HG03280 (cell line): ENCODE results near the gene BCL2L13.
A peak's percentile ranks its signal among the peaks of the same experiment; 100 is the strongest.

Experiments
- ATAC-seq: cut with Tn5 transposase; IDR thresholded peaks from one replicate; pipeline ENCODE4 v1.9.1; 2021; ENCODE audit warnings: mild to moderate bottlenecking, moderate library complexity; ENCODE audit not compliant: unreplicated experiment

Gene BCL2L13

DNA sequence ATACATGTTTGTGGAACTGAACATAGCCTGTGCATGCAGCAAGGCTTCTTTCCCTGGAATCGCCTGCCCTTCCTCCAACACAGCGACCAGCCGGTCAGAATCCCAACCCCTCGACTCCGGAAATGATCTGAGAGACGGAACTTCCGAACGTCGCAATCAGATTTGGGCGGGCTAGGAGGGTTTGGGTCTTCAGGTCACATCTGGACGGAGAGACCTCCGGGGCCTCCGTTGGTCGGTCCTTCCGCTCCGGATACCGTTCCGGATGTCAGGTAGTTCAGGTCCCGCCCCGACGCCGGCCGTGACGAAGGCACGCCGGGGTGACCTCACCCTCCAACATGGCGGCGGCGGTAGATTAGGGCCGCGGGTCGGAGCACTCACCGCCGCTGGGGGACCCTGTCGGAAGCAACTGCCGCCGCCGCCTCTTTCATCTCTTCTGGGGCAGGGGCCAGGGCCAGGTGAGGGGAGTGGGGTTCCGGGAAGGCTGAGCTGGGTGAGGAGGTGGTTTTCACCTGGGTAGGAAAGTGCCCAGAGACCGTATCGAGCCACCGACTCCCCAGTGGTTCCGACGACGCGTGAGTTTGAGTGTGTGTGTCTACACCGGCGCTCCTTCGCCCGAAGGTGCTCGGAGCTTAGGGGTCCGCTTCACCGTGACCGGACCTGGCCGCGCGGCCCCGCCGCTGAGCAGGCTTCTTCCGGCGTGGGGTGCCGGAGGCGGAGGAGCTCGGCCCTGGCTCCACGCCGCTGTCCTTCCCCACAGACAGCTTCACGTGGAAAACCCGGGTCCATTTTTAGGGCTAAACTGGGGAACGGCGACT lies at the start of gene BCL2L13:
TSS of gene BCL2L13 (plus strand) at position 326 of the 815 bp plus-strand sequence. CDS start 16,955 bp downstream, outside the sequence.
- peak; percentile 92 for ATAC-seq

- ATAC-seq = no peak
Measured at GRCh38 chr22:17589810-17590375, 48.7 kb upstream of the BCL2L13 start.

GRCh38 chr22:17590586-17590985 lies 48.0 kb upstream of the BCL2L13 start:
- no peak for ATAC-seq

DNA sequence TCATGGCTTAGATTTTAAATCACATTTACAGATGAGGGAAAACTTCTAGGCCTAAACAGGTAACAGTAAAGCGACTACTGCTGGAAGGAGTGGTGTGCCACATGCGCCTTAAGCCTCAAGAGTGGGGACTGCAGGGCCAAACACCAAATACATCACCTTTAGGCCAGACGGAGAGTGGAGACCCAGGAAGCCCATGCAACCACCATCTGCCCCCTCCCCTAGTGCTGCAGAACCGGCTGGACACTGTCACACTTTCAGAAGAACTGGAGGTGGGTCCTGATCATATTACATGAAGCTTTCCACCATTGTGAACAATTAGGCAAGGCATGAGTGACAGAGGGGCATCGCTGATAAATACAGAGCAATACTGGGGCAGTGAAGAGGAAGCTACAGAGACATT lies 46.4 kb upstream of the BCL2L13 start:
- no peak for ATAC-seq

- ATAC-seq = no peak
Measured at GRCh38 chr22:17596226-17596625, 42.3 kb upstream of the BCL2L13 start.

GRCh38 chr22:17597217-17597616 lies 41.3 kb upstream of the BCL2L13 start:
- ATAC-seq = no peak

- ATAC-seq = no peak
Measured at GRCh38 chr22:17598318-17598717, 40.2 kb upstream of the BCL2L13 start.

- ATAC-seq = no peak
Measured at GRCh38 chr22:17601031-17601430, 37.5 kb upstream of the BCL2L13 start.

DNA sequence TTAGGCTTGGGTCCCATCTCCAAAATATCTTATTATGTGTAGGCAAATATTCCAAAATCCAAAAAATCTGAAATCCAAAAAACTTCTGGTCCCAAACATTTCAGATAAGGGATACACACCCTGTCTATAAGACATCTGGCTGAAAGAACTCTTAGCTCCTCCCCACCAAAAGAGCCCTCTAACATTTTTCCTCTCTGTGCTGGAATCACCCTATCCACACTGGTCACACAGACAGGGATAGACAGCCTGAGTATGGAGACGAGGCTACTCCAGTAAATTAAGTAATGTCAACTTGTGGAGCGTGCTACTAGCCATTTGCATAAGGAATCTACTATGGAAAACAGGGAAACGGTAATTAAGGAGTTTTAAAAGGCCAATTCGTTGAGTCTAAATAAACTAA lies 34.9 kb upstream of the BCL2L13 start:
- ATAC-seq = no peak

GRCh38 chr22:17606496-17606895 lies 32.1 kb upstream of the BCL2L13 start:
- no peak for ATAC-seq

- ATAC-seq = no peak
Measured at GRCh38 chr22:17607891-17608521, 30.6 kb upstream of the BCL2L13 start.

GRCh38 chr22:17612057-17612456 lies 26.5 kb upstream of the BCL2L13 start:
- ATAC-seq = no peak

DNA sequence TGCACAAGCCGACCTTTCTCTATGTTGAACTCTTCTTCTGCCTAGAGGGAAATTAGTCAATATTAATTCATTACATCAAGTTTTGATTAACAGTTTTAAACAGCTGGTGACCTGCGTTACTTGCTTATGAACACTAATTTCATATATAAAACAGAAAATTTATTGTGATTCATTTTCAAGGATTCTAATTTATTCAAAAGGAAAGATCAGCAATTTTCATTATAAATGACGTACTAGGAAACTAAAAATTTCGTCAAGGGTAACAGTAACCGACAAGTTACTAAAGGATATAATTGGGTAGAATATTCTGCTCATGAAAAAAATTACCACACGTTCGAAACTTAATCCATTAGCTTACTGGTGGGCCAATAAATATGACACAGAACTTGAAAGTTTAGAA lies 25.3 kb upstream of the BCL2L13 start:
- no peak for ATAC-seq

DNA sequence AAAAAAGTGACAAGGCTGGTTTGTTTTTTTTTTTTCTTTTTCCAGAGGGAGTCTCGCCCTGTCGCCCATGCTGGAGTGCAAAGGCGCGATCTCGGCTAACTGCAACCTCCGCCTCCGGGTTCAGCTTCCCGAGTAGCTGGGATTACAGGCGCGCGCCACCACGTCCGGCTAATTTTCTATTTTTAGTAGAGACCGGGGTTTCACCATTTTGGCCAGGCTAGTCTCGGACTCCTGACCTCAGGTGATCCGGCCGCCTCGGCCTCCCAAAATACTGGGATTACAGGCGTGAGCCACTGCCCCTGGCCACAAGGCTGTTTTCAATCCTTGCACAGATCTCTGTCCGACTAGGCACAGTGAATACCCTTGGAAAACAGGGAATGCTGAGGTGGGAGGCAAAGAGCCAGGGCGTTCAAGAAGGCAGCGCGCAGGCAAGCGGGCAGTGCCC lies 10.6 kb upstream of the BCL2L13 start:
- no peak for ATAC-seq

GRCh38 chr22:17628406-17629172 lies 10.0 kb upstream of the BCL2L13 start, which contains the start of gene ATP6V1E1:
Gene ATP6V1E1 (minus strand): TSS chr22:17628749. CDS start chr22:17628635, 114 bp downstream.
- ATAC-seq = peak; percentile 99

- no peak for ATAC-seq
Measured at GRCh38 chr22:17629173-17629489, 9.4 kb upstream of the BCL2L13 start.

DNA sequence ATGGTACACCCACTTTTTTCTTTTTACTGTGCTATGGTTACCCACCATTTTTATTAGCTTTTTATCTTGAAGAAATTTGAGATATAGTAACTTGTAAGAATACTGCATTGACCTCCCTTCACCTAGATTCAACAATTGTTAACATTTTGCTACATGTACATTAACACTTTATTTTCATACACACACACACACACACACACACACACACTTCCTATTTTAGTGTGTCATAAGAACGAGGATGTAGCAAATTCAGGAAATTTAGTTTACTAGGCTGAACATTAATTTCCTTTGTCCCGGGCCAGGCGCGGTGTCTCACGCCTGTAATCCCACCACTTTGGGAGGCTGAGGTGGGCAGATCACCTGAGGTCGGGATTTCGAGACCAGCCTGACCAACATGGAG lies 8.9 kb upstream of the BCL2L13 start:
- ATAC-seq = no peak

- ATAC-seq = no peak
Measured at GRCh38 chr22:17631076-17631565, 7.4 kb upstream of the BCL2L13 start.

- no peak for ATAC-seq
Measured at GRCh38 chr22:17633217-17633997, 5.2 kb upstream of the BCL2L13 start.

DNA sequence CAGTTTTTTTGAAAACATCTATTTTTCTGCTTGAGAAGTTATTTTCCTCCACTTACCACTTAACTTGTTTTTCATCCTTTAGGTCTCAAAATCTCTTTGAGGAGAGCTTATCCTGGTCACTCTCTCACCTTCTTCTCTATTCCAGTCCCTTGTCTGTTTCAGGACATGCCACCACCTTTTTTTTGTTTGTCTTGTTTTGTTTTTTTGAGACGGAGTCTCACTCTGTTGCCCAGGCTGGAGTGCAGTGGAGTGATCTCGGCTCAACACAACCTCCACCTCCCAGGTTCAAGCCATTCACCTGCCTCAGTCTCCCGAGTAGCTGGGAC lies 4.6 kb upstream of the BCL2L13 start:
- no peak for ATAC-seq
